ENCODE results near the gene SUSD4. TPM values are rescaled to one million over a fixed set of nuclear protein-coding genes. Genes with fewer than 3 reads are reported as not detected.

Gene SUSD4
- total RNA-seq, 1 experiment from 2014 or later: 2.3 TPM

GRCh38 chr1:223273511-223273910 is 90.5 kb downstream of the SUSD4 start:
- Mint-ChIP-seq H3K4me3 (ENCODE audit: unreplicated experiment) (no peak overlapping the region), H3K9me3 (ENCODE audit: unreplicated experiment) (no peaks in the 10 kb centered on the region), H3K4me1 (ENCODE audit: insufficient read depth, unreplicated experiment) (no peaks in the 10 kb centered on the region), H3K36me3 (ENCODE audit: insufficient read depth, unreplicated experiment) (no peaks in the 10 kb centered on the region), H3K27ac (ENCODE audit: low read depth, unreplicated experiment) (no peak overlapping the region), H3K27me3 (ENCODE audit: insufficient read depth, unreplicated experiment) (no peaks in the 10 kb centered on the region)
- ChIA-PET CTCF (interaction anchor here (0.6 to 2.5 kb wide), 5 partner anchors 14 to 253 kb away, joined by 3 to 11 read pairs (median 6); no protein-coding TSS in a partner anchor), POLR2A (interaction anchor here (2.2 kb wide), 1 partner anchor 9 kb away, joined by 6 read pairs; no protein-coding TSS in a partner anchor)
- no peak for DNase-seq (ENCODE audit: unreplicated experiment)
- no TSS peak for BruUV-seq (replicated peaks)
- TF ChIP-seq, protein P1, sequence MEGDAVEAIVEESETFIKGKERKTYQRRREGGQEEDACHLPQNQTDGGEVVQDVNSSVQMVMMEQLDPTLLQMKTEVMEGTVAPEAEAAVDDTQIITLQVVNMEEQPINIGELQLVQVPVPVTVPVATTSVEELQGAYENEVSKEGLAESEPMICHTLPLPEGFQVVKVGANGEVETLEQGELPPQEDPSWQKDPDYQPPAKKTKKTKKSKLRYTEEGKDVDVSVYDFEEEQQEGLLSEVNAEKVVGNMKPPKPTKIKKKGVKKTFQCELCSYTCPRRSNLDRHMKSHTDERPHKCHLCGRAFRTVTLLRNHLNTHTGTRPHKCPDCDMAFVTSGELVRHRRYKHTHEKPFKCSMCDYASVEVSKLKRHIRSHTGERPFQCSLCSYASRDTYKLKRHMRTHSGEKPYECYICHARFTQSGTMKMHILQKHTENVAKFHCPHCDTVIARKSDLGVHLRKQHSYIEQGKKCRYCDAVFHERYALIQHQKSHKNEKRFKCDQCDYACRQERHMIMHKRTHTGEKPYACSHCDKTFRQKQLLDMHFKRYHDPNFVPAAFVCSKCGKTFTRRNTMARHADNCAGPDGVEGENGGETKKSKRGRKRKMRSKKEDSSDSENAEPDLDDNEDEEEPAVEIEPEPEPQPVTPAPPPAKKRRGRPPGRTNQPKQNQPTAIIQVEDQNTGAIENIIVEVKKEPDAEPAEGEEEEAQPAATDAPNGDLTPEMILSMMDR (IDR thresholded peaks at IDR 0.05; ENCODE audit: unreplicated experiment): no peak
- intact Hi-C loops (cut with micrococcal nuclease): no loop called here

DNA sequence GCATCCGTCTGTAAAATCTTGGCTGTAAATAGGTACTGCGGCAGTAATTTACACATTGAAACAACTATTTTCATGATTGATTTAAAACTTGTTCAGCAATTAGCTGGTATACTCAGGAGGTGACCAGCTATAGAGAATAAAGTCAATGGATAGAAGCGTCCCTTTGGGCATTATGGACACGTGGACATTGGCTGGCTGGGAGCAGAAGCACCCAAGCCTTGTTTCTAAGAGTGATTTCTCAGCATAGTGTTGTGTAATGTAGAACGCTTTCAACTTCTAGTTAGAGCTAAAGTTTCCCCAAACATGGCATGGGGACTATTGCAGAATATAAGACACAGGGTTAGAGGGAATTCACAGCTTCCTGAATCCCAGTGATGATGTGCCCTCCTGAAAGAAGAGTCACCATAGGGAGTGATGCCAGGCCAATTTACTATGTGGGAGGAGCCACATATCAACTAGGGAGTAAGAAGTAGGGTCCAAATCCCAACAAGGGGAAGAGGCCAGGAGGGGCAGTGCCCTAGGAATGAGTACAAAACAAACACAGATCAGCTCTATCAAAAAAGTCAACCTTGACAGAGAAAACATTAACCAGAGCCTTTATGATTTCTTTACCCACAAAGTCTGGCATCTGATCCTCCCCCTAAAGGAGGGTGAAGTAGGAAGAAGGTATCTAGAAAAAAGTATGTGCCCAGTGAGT is 92.7 kb downstream of the SUSD4 start:
- CTCF ChIA-PET: interaction anchor here (0.6 to 0.8 kb wide), 2 partner anchors 138 to 275 kb away, joined by 3 to 4 read pairs; no protein-coding TSS in a partner anchor
- POLR2A ChIA-PET: no interaction called here

GRCh38 chr1:223270155-223270554 is 93.8 kb downstream of the SUSD4 start:
- no peaks in the 10 kb centered on the region for H3K4me1 Mint-ChIP-seq (ENCODE audit: insufficient read depth, unreplicated experiment)
- H3K9me3 Mint-ChIP-seq (ENCODE audit: unreplicated experiment): no peaks in the 10 kb centered on the region
- no peak overlapping the region for H3K4me3 Mint-ChIP-seq (ENCODE audit: unreplicated experiment)
- no peak overlapping the region for H3K27ac Mint-ChIP-seq (ENCODE audit: low read depth, unreplicated experiment)
- intact Hi-C loops (cut with micrococcal nuclease): no loop called here
- TF ChIP-seq, protein P1 (IDR thresholded peaks at IDR 0.05; ENCODE audit: unreplicated experiment): no peak
- H3K27me3 Mint-ChIP-seq (ENCODE audit: insufficient read depth, unreplicated experiment): no peaks in the 10 kb centered on the region
- POLR2A ChIA-PET: no interaction called here
- no peaks in the 10 kb centered on the region for H3K36me3 Mint-ChIP-seq (ENCODE audit: insufficient read depth, unreplicated experiment)
- CTCF ChIA-PET: interaction anchor here (0.6 to 1.0 kb wide), 2 partner anchors 90 to 134 kb away, joined by 3 read pairs; no protein-coding TSS in a partner anchor
- DNase-seq (ENCODE audit: unreplicated experiment): no peak
- no TSS peak for BruUV-seq (replicated peaks)

More for the DNA sequence above, 92.7 kb downstream of the SUSD4 start:
- Mint-ChIP-seq H3K36me3 (ENCODE audit: insufficient read depth, unreplicated experiment) (no peaks in the 10 kb centered on the region), H3K4me1 (ENCODE audit: insufficient read depth, unreplicated experiment) (no peaks in the 10 kb centered on the region), H3K9me3 (ENCODE audit: unreplicated experiment) (no peaks in the 10 kb centered on the region), H3K4me3 (ENCODE audit: unreplicated experiment) (no peak overlapping the region), H3K27me3 (ENCODE audit: insufficient read depth, unreplicated experiment) (no peaks in the 10 kb centered on the region), H3K27ac (ENCODE audit: low read depth, unreplicated experiment) (no peak overlapping the region)
- no TSS peak for BruUV-seq (replicated peaks)
- intact Hi-C loops (cut with micrococcal nuclease): no loop called here
- no peak for DNase-seq (ENCODE audit: unreplicated experiment)
- TF ChIP-seq, protein P1 (IDR thresholded peaks at IDR 0.05; ENCODE audit: unreplicated experiment): no peak

DNA sequence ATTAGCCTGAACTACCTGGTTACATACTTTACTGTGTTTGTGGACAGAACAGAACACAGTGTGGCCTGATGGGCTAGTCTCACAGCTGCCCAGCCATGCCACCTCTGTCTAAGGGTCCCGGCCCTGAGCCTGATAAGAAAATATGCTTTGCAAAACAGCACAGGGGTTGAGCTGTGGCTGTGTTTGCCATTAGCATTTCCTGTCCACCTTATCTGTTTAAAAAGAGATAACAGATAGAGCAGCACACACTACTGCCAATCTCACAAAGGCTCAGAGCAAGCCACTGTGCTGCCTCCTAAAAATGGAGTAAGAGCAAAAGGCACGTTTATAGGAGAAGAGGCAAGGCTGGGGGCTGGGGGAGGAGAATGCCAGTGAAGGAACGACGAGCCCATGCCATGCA is 95.0 kb downstream of the SUSD4 start:
- no peaks in the 10 kb centered on the region for H3K4me1 Mint-ChIP-seq (ENCODE audit: insufficient read depth, unreplicated experiment)
- no peak overlapping the region for H3K27ac Mint-ChIP-seq (ENCODE audit: low read depth, unreplicated experiment)
- no peak overlapping the region for H3K4me3 Mint-ChIP-seq (ENCODE audit: unreplicated experiment)
- DNase-seq (ENCODE audit: unreplicated experiment): no peak
- BruUV-seq (replicated peaks): no TSS peak
- ChIA-PET CTCF (interaction anchor here (0.6 to 1.9 kb wide), 3 partner anchors 135 to 544 kb away, joined by 3 to 5 read pairs (median 3); no protein-coding TSS in a partner anchor), POLR2A (interaction anchor here (1.4 kb wide), 1 partner anchor 10 kb away, joined by 4 read pairs; no protein-coding TSS in a partner anchor)
- no peaks in the 10 kb centered on the region for H3K9me3 Mint-ChIP-seq (ENCODE audit: unreplicated experiment)
- H3K27me3 Mint-ChIP-seq (ENCODE audit: insufficient read depth, unreplicated experiment): no peaks in the 10 kb centered on the region
- intact Hi-C loops (cut with micrococcal nuclease): no loop called here
- TF ChIP-seq, protein P1 (IDR thresholded peaks at IDR 0.05; ENCODE audit: unreplicated experiment): no peak
- H3K36me3 Mint-ChIP-seq (ENCODE audit: insufficient read depth, unreplicated experiment): no peaks in the 10 kb centered on the region
